Gastrocnemius medialis (tissue), 4 donors: ENCODE data around the gene IRS2.

ENCODE experiments used
- POLR2A ChIP-seq, 2 donors: fragments of 450-650 bp; IDR thresholded peaks; one replicate each; pipeline ENCODE4 v1.6.1; 2017; ENCODE audit warnings: antibody characterized with exemption in 2 of 2, mild to moderate bottlenecking in 2 of 2, moderate library complexity in 2 of 2
- TF ChIP-seq, protein P1 (sequence below), 5 experiments: fragments of 450-650 bp in 3 of 5; fragments of 200-600 bp in 2 of 5; sonication (generic) in 2 of 5; IDR thresholded peaks in 4 of 5; conservative IDR thresholded peaks in 1 of 5; 1 replicate in 4 of 5; 2 replicates in 1 of 5; pipeline ENCODE4 v1.5.1; 2016 to 2019; ENCODE audit warnings: antibody characterized with exemption in 5 of 5, mild to moderate bottlenecking in 3 of 5, moderate library complexity in 3 of 5

GRCh38 chr13:109782066-109782822 lies 4.1 kb downstream of the IRS2 start:
- TF ChIP-seq POLR2A (IDR thresholded peaks at IDR 0.05), result no peak
- TF ChIP-seq, protein P1, sequence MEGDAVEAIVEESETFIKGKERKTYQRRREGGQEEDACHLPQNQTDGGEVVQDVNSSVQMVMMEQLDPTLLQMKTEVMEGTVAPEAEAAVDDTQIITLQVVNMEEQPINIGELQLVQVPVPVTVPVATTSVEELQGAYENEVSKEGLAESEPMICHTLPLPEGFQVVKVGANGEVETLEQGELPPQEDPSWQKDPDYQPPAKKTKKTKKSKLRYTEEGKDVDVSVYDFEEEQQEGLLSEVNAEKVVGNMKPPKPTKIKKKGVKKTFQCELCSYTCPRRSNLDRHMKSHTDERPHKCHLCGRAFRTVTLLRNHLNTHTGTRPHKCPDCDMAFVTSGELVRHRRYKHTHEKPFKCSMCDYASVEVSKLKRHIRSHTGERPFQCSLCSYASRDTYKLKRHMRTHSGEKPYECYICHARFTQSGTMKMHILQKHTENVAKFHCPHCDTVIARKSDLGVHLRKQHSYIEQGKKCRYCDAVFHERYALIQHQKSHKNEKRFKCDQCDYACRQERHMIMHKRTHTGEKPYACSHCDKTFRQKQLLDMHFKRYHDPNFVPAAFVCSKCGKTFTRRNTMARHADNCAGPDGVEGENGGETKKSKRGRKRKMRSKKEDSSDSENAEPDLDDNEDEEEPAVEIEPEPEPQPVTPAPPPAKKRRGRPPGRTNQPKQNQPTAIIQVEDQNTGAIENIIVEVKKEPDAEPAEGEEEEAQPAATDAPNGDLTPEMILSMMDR (IDR thresholded peaks at IDR 0.05 in 4 of 5, conservative IDR thresholded peaks at IDR 0.05 in 1 of 5), result no peak
